GM19043 (cell line): ENCODE measurements around the gene PIK3IP1.

Experiments
- ATAC-seq: cut with Tn5 transposase; IDR thresholded peaks from one replicate; pipeline ENCODE4 v1.9.1; 2021; ENCODE audit warnings: low read depth; ENCODE audit not compliant: unreplicated experiment

Gene PIK3IP1

GRCh38 chr22:31281733-31282132 lies 10.6 kb downstream of the PIK3IP1 start:
- ATAC-seq = no peak

DNA sequence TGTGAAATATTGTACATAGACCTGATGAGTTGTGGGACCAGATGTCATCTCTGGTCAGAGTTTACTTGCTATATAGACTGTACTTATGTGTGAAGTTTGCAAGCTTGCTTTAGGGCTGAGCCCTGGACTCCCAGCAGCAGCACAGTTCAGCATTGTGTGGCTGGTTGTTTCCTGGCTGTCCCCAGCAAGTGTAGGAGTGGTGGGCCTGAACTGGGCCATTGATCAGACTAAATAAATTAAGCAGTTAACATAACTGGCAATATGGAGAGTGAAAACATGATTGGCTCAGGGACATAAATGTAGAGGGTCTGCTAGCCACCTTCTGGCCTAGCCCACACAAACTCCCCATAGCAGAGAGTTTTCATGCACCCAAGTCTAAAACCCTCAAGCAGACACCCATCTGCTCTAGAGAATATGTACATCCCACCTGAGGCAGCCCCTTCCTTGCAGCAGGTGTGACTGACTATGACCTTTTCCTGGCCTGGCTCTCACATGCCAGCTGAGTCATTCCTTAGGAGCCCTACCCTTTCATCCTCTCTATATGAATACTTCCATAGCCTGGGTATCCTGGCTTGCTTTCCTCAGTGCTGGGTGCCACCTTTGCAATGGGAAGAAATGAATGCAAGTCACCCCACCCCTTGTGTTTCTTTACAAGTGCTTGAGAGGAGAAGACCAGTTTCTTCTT lies 12.3 kb downstream of the PIK3IP1 start:
- no peak for ATAC-seq

DNA sequence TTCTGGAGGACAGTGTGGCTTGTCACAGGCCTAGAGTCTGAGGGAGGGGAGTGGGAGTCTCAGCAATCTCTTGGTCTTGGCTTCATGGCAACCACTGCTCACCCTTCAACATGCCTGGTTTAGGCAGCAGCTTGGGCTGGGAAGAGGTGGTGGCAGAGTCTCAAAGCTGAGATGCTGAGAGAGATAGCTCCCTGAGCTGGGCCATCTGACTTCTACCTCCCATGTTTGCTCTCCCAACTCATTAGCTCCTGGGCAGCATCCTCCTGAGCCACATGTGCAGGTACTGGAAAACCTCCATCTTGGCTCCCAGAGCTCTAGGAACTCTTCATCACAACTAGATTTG lies 13.0 kb downstream of the PIK3IP1 start:
- no peak for ATAC-seq

DNA sequence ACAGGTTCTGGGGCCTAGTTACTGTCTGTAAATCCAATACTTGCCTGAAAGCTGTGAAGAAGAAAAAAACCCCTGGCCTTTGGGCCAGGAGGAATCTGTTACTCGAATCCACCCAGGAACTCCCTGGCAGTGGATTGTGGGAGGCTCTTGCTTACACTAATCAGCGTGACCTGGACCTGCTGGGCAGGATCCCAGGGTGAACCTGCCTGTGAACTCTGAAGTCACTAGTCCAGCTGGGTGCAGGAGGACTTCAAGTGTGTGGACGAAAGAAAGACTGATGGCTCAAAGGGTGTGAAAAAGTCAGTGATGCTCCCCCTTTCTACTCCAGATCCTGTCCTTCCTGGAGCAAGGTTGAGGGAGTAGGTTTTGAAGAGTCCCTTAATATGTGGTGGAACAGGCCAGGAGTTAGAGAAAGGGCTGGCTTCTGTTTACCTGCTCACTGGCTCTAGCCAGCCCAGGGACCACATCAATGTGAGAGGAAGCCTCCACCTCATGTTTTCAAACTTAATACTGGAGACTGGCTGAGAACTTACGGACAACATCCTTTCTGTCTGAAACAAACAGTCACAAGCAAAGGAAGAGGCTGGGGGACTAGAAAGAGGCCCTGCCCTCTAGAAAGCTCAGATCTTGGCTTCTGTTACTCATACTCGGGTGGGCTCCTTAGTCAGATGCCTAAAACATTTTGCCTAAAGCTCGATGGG lies 13.5 kb downstream of the PIK3IP1 start:
- no peak for ATAC-seq

- ATAC-seq = no peak
Observed at GRCh38 chr22:31278151-31278621, 14.1 kb downstream of the PIK3IP1 start.

DNA sequence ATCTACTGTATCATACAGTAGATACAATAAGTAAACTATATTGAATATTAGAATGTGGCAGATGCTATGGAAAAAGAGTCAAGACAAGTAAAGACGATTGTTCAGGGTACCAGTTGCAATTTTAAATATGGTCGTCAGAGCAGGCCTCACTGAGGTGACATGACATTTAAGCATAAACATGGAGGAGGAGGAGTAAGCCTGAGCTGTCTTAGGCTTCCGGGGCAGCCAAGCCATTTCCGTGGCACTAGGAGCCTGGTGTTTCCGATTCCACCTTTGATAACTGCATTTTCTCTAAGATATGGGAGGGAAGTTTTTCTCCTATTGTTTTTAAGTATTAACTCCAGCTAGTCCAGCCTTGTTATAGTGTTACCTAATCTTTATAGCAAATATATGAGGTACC lies 14.5 kb downstream of the PIK3IP1 start:
- ATAC-seq = no peak

DNA sequence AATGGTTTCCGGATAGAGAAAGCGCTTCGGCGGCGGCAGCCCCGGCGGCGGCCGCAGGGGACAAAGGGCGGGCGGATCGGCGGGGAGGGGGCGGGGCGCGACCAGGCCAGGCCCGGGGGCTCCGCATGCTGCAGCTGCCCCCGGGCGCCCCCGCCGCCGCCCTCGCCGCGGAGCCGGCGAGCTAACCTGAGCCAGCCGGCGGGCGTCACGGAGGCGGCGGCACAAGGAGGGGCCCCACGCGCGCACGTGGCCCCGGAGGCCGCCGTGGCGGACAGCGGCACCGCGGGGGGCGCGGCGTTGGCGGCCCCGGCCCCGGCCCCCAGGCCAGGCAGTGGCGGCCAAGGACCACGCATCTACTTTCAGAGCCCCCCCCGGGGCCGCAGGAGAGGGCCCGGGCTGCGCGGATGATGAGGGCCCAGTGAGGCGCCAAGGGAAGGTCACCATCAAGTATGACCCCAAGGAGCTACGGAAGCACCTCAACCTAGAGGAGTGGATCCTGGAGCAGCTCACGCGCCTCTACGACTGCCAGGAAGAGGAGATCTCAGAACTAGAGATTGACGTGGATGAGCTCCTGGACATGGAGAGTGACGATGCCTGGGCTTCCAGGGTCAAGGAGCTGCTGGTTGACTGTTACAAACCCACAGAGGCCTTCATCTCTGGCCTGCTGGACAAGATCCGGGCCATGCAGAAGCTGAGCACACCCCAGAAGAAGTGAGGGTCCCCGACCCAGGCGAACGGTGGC lies 15.7 kb downstream of the PIK3IP1 start:
- ATAC-seq = no peak

- ATAC-seq = no peak
Observed at GRCh38 chr22:31275576-31275975, 16.7 kb downstream of the PIK3IP1 start.

DNA sequence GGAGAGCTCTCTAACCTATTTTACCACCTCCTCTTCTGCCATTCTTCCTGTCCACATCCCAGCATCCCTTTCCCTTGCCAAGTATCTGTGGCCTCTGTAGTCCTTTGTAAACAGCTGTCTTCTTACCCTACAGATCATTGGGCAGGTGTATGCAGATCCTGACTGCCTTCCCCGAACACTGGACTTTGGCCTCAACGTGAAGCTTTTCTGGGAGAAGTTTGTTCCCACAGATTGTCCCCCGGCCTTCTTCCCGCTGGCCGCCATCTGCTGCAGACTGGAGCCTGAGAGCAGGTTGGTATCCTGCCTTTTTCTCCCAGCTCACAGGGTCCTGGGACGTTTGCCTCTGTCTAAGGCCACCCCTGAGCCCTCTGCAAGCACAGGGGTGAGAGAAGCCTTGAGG lies 17.3 kb downstream of the PIK3IP1 start:
- no peak for ATAC-seq

DNA sequence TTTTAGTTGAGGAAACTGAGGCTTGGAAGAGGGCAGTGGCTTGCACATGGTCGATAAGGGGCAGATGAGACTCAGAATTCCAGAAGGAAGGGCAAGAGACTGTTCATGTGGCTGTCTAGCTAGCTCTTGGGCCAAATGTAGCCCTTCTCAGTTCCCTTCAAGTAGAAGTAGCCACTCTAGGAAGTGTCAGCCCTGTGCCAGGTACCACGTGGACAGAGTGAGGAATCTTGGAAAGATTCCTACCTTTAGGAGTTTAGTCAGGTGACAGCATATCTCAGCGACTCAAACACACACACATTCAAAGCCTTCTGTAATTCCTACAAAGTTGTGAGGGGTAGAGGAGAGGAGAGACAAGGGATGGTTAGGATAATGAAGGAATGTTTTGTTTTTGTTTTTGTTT lies 18.3 kb downstream of the PIK3IP1 start:
- ATAC-seq = no peak

DNA sequence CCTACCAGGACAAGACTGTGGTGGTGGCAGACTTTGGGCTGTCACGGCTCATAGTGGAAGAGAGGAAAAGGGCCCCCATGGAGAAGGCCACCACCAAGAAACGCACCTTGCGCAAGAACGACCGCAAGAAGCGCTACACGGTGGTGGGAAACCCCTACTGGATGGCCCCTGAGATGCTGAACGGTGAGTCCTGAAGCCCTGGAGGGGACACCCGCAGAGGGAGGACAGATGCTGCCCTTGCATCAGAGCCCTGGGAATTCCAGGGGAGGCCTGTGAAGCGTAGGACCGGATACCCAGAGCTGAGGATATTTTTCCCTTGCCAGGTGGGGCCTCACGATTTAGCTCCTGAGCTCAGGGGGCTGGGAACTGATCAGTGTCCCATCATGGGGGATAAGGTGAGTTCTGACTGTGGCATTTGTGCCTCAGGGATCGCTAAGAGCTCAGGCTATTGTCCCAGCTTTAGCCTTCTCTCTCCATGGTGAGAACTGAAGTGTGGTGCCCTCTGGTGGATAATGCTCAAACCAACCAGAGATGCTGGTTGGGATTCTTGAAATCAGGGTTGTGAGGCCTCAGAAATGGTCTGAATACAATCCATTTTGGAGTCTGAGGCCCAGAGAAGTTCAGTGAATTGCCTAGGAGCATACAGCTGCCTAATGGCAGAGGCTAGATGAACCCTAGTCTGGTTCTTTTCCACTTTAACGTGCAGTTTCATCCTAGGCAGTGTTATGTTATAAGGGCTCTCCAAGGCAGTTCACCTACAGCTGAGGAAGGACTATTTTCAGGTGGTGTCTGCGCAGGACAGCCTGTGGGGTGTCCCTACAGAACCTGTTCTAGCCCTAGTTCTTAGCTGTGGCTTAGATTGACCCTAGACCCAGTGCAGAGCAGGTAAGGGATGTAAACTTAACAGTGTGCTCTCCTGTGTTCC lies 19.5 kb downstream of the PIK3IP1 start:
- ATAC-seq = no peak

DNA sequence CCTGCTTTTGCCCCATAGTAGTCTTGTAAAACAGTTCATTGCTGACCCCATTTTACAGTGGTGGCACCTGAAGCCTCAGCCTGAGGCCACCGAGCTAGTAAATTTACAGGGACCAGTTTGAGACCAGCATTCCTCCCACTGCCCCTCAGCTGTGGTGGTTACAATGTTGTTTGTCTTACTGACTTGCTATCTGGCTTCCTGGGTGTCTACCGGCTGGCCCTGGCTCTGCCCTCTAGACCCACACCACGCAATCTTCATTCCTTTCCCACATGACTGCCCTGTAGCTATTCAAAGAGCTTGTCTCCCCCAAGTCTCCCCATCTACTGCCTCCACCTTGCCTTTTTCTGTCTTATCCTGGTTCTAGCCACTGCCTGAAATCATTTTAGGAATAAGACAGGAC lies 20.8 kb downstream of the PIK3IP1 start:
- no peak for ATAC-seq

- ATAC-seq = no peak
Observed at GRCh38 chr22:31271026-31271425, 21.3 kb downstream of the PIK3IP1 start.

DNA sequence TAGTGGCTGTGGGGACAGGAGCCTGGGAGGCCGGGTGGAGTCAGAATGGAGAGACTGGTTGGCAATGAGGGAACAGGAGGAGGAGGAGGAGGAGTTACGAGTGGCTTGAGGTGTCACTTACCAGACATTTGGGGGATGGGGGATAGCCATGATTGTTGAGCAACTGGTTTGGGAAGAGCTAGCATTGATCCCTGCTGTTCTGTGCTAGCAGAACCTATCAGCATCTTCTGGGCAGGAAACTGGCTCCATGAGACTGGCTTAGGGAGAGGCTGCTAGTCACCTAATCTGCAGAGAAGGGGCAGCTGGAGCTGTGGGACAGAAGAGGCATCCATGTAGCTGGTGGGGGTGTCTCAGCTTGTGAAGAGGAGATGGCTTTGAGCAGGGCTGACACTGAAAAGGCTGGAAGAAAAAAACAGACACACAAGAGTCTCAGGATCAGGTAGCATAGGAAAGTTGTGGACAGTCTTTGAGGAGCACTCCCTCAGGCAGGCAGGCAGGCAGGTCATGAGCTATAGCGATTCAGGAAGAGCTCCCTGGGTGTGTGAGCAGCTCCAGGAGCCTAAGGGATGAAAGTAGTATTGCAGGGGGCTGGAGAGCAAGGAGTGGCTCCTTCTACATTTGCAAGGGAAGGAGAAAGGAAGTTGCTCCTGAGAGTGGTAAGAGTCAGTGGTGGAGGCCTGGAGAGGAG lies 22.3 kb downstream of the PIK3IP1 start:
- ATAC-seq = no peak

GRCh38 chr22:31268281-31268680 lies 24.0 kb downstream of the PIK3IP1 start:
- no peak for ATAC-seq

GRCh38 chr22:31263896-31264640 lies 28.2 kb downstream of the PIK3IP1 start:
- ATAC-seq = no peak

GRCh38 chr22:31262312-31263133 lies 29.8 kb downstream of the PIK3IP1 start:
- no peak for ATAC-seq

- no peak for ATAC-seq
Observed at GRCh38 chr22:31260474-31260856, 31.8 kb downstream of the PIK3IP1 start.
